NCI-H2029 (cell line): Measurements from ENCODE around the gene PAK5.

Experiments
- DNase-seq: peaks from one replicate; lab custom pipeline; 2025; lab: John Stamatoyannopoulos, UW

The PAK5 gene

GRCh38 chr20:9789131-9789530, 49.7 kb downstream of the PAK5 start:
- DNase-seq = no peak

- no peak for DNase-seq
Observed at GRCh38 chr20:9775176-9775575, 63.7 kb downstream of the PAK5 start.

GRCh38 chr20:9769954-9770353, 68.9 kb downstream of the PAK5 start:
- no peak for DNase-seq

- DNase-seq = no peak
Observed at GRCh38 chr20:9761476-9761875, 77.4 kb downstream of the PAK5 start.

GRCh38 chr20:9759392-9759791, 79.5 kb downstream of the PAK5 start:
- no peak for DNase-seq

- DNase-seq = no peak
Observed at GRCh38 chr20:9758752-9759151, 80.1 kb downstream of the PAK5 start.

GRCh38 chr20:9756660-9757059, 82.2 kb downstream of the PAK5 start:
- no peak for DNase-seq

- no peak for DNase-seq
Observed at GRCh38 chr20:9755301-9755700, 83.6 kb downstream of the PAK5 start.

- no peak for DNase-seq
Observed at GRCh38 chr20:9744551-9744950, 94.3 kb downstream of the PAK5 start.

GRCh38 chr20:9743871-9744270, 95.0 kb downstream of the PAK5 start:
- DNase-seq = no peak

- DNase-seq = no peak
Observed at GRCh38 chr20:9742821-9743220, 96.1 kb downstream of the PAK5 start.

- no peak for DNase-seq
Observed at GRCh38 chr20:9741996-9742395, 96.9 kb downstream of the PAK5 start.

GRCh38 chr20:9740486-9740885, 98.4 kb downstream of the PAK5 start:
- DNase-seq = no peak

GRCh38 chr20:9739991-9740390, 98.9 kb downstream of the PAK5 start:
- no peak for DNase-seq

- DNase-seq = no peak
Observed at GRCh38 chr20:9736373-9736772, 102.5 kb downstream of the PAK5 start.

- DNase-seq = no peak
Observed at GRCh38 chr20:9723501-9724202, 115.2 kb downstream of the PAK5 start.

- no peak for DNase-seq
Observed at GRCh38 chr20:9711872-9712271, 127.0 kb downstream of the PAK5 start.

- DNase-seq = no peak
Observed at GRCh38 chr20:9710685-9711084, 128.2 kb downstream of the PAK5 start.

GRCh38 chr20:9705722-9706476, 133.0 kb downstream of the PAK5 start:
- no peak for DNase-seq

- no peak for DNase-seq
Observed at GRCh38 chr20:9699181-9699580, 139.7 kb downstream of the PAK5 start.

- no peak for DNase-seq
Observed at GRCh38 chr20:9689041-9689440, 149.8 kb downstream of the PAK5 start.

GRCh38 chr20:9686866-9687265, 152.0 kb downstream of the PAK5 start:
- DNase-seq = no peak

GRCh38 chr20:9686455-9686854, 152.4 kb downstream of the PAK5 start:
- DNase-seq = no peak

GRCh38 chr20:9686001-9686400, 152.9 kb downstream of the PAK5 start:
- no peak for DNase-seq
